Dermis blood vessel endothelial cell (primary cell): ENCODE results near the gene RAET1E. TPM values are rescaled to one million over a fixed set of nuclear protein-coding genes. Genes with fewer than 3 reads are reported as not detected.
"Not testable (repeated sequence)": the region's sequence is repeated elsewhere in the genome, so short reads cannot be mapped to it uniquely, and the experiment has no call there.

Experiments used
- DNase-seq: peaks from one replicate; pipeline ENCODE4 v3.0.0; 2010
- total RNA-seq: library from RNA; depleted of rRNA; stranded (reverse); fragments of >200 nt; gene quantifications from 2 replicates; pipeline ENCODE4 v1.2.3, GENCODE V29; 2014

RAET1E gene
- total RNA-seq, 1 donor from 2014 or later = not detected

DNA sequence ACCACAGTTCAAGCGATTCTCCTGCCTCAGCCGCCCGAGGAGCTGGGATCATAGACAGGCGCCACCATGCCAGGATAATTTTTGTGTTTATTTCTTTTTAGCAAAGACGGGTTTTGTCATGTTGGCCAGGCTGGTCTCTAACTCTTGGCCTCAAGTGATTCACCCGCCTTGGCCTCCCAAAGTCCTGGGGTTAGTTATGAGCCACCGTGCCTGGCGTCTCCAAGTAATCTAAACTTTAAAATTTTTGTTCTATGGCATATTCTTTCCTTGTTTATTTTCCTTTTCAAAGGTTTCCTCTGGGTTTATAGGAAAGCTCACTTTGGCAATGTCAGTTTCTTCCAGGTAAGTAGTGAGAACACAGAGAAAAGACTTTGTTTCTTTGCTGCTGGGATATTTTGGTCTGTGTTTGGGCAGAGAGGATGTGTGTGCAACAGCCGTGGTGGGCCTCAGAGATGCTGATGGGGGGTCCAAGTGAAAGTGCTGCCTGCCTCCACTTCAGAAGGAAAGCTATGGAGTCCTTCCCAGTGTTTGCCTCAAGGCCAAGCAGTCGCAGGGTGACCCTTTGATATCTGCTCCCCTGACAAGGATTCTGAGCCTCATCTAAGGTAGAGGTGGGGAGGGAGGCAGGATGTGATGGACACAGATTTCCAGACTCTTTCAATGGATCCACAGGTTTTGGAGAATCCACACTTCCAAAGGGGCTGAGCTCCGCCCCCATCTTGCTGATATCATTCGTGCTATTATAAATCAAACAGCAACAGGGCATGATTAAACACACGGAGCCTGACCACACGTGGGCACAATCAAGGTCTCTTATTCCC, 36.1 kb downstream of the RAET1E start:
- no peak for DNase-seq

- no peak for DNase-seq
Measured at GRCh38 chr6:149860834-149861602, 36.9 kb downstream of the RAET1E start.

DNA sequence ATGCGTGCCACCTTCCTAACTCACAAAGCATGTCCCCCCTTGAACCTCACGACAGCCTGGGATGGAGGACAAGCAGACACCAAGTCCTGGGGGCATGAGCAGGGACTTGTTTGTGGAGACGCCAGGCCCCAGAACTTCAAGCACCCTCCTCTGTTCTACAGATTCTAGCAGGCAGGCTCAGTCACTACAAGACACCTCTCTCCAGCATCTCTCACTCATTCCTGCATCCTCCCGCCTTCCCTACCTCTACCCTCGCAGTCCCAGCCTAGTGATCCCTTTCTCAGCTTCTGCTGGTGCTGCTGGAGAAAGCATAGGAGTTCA, 37.4 kb downstream of the RAET1E start:
- DNase-seq = no peak

DNA sequence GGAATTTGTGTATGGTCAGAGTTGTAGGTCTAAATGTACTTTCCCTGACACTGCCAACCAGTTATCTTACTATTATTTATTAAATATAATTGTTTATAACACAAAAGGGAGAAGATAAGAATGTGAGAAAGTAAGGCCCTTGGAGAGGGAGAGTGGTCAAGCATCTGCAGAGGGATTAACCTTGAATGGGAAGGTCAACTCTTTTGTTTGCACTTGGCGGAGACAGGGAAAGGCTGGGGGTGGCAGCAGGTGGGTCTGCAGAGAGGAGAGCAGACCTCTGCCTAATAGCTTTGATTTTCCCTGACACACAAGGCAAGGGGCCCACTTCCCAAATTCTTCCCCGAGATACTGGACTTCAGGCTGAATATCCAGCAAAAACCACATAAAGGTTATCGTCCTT, 38.0 kb downstream of the RAET1E start:
- no peak for DNase-seq

DNA sequence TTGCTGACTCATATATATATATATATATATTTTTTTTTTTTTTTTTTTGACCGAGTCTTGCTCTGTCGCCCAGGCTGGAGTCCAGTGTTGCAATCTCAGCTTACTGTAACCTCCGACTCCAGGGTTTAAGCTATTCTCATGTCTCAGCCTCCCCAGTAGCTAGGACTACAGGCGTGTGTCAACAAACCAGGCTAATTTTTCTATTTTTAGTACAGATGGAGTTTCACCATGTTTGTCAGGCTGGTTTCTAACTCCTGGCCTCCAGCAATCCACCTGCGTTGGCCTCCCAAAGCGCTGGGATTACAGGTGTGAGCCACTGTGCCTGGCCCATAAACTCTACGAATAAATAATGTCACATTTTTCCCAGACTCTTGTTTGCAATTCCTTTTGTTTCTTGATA, 38.5 kb downstream of the RAET1E start:
- no peak for DNase-seq

DNA sequence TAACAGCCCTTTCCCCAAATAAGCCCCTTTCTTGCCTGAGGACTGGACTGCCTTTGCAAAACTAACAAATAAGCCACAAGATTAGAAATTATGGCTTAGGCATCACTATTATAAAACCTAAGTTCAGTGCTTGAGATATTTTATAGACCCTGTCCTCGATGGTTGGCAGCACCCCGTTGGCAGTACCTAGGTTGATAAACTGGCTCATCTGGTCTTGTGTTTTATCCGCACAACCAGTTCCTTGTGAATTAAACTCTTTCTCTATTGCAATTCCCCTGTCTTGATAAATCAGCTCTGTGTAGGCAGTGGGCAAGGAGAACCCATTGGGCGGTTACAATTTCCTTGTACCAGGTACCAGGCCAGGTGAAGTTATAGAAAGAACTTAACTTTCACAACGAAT, 40.4 kb downstream of the RAET1E start:
- no peak for DNase-seq

- peak; percentile 39 for DNase-seq
Measured at GRCh38 chr6:149856256-149856994, 41.5 kb downstream of the RAET1E start.

DNA sequence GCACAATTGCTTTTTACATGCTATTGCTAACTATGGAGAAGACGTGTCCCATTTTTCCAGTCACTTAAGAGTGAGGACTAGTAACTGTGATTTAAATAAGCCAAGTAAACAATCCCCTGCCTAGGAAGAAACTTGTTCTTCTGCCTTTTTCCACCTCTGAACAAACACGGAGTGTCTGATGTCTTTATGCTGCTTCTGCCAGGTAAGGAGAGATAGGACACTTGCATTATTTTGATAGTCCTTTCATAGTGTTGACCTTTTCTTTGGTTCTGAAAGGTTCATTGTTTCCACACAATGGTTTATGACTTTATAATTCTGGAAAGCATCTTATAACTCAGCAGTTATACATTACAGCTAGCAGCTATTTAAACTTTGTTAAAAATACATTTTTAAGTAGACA, 42.2 kb downstream of the RAET1E start:
- peak; percentile 21 for DNase-seq

DNA sequence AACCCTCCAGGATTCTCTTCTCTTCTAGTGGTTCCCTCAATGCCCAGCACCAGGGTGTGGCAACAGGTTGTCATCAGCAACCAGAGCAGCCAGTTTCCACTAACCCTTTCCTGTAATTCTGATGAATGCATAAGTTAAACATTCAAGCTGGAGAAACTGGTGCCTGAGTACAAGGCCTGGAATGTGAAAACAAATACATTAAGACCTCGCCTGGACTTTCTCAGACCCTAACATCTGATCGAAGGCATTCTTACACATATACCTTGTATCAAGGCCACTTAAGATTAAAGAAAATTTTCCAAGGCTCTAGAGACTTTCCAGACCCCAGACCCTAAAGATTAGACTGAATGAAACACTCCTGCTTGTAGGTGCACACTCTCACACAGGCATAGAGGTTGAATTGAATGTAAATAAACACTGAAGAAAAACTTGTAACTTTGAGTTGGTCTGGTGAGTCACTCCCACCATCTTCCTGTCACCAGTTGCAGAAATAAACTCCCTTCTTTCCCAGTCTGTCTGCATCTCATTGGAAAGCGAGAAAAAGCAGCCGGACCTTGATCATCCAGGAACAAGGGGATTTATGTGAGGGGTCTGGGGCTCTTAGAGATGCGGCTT, 42.8 kb downstream of the RAET1E start:
- peak; percentile 80 for DNase-seq

GRCh38 chr6:149854532-149854931, 43.4 kb downstream of the RAET1E start:
- peak; percentile 31 for DNase-seq

- DNase-seq = not testable (repeated sequence)
Measured at GRCh38 chr6:149854017-149854416, 43.9 kb downstream of the RAET1E start.

DNA sequence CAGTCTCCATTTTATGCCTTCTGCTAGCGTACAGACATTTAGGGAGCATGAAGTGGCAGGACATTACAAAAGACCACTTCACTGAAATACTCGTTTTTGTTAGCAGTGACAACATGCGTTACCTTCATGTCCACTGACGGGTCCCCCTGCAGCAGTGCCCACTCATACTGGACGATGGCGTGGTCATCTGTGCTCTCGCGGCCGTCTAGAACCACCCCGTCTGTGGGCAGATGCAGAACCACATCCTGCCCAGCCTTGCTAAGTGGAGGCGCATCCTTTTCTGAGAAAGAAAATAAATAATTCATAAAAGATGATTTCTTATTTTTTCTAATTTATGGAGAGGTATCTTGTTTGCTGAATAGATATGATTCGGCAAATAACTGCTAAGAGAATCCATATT, 45.0 kb downstream of the RAET1E start:
- DNase-seq = no peak

GRCh38 chr6:149852180-149852579, 45.7 kb downstream of the RAET1E start:
- DNase-seq = peak; percentile 51

DNA sequence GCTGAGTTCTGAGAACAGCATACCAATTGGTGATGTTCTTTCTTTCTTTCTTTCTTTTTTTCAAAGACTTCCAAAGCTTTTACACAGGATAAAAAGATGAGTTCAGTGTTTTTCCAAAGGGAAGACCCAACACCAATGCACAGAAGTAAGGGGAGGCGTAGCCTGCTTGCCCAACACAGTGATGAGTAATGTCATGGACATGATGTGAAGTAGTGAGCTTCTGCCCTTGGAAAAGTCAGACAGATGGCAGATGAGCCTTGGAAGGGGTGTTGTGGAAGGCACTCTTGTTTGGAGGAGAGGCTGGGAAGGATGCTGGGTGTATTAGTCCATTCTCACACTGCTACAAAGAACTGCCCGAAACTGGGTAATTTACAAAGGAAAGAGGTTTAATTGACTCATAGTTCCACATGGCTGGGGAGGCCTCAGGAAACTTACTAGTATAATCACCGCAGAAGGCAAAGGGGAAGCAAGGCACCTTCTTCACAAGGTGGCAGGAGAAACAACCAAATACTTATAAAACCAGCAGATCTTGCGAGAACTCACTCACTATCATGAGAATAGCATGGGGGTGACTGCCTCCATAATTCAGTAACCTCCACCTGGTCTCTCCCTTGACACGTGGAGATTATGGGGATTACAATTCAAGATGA, 46.3 kb downstream of the RAET1E start:
- no peak for DNase-seq

GRCh38 chr6:149848343-149848742, 49.6 kb downstream of the RAET1E start:
- not testable (repeated sequence) for DNase-seq

Other genes starting within 250 kb of the RAET1E start
- gene KATNA1, start 249.4 kb downstream of the RAET1E start, total RNA-seq = 20.3 and 22.8 TPM in 2 replicates
- 9.9 and 13.1 TPM in 2 replicates for gene LATS1, start 180.0 kb downstream of the RAET1E start, total RNA-seq
- gene NUP43, start 151.6 kb downstream of the RAET1E start, total RNA-seq = 29.3 and 31.0 TPM in 2 replicates
- gene PCMT1, start 148.4 kb downstream of the RAET1E start, total RNA-seq = 132 and 137 TPM in 2 replicates
- 13.3 and 37.6 TPM in 2 replicates for gene LRP11, start 33.8 kb downstream of the RAET1E start, total RNA-seq
- gene RAET1G, start 25.0 kb upstream of the RAET1E start, total RNA-seq = not detected in 2 replicates
- gene ULBP2, start 43.9 kb upstream of the RAET1E start, total RNA-seq = 2.0 and 3.7 TPM in 2 replicates
- gene ULBP1, start 65.8 kb upstream of the RAET1E start, total RNA-seq = 0.17 and 0.23 TPM in 2 replicates
- not detected in 2 replicates for gene RAET1L, start 127.4 kb upstream of the RAET1E start, total RNA-seq
- gene ULBP3, start 171.0 kb upstream of the RAET1E start, total RNA-seq = 6.0 and 14.9 TPM in 2 replicates
- not detected in 2 replicates for gene PPP1R14C, start 244.9 kb upstream of the RAET1E start, total RNA-seq